Measurements from ENCODE around the gene FANCE.

The FANCE gene, protein sequence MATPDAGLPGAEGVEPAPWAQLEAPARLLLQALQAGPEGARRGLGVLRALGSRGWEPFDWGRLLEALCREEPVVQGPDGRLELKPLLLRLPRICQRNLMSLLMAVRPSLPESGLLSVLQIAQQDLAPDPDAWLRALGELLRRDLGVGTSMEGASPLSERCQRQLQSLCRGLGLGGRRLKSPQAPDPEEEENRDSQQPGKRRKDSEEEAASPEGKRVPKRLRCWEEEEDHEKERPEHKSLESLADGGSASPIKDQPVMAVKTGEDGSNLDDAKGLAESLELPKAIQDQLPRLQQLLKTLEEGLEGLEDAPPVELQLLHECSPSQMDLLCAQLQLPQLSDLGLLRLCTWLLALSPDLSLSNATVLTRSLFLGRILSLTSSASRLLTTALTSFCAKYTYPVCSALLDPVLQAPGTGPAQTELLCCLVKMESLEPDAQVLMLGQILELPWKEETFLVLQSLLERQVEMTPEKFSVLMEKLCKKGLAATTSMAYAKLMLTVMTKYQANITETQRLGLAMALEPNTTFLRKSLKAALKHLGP
- total RNA-seq, result 2.7 to 159 (median 58.0) reads per million in 18 experiments

- DNase-seq, result peak; percentile 95 to 96
Measured at GRCh38 chr6:35452183-35453090, at the start of gene FANCE. Gene FANCE (plus strand): TSS chr6:35452338. CDS start chr6:35452546, 208 bp downstream.

DNA sequence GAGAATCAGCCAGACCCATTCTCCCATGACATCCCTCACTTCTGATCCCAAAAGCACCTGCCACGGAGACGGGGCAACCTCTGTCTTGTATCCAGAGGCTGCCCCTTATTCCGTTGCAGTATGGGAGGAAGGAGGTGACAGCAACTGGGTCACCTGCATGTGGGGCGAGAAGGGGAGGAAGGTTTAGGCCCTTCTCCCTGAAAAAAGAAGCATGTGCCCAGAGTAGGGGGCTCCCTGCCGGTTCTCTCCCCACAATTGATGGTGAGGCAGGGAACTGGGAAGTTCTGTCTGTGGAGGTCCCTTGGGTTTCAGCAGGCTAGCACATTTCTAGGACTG is 49.3 kb upstream of the FANCE start:
- no peak for DNase-seq

DNA sequence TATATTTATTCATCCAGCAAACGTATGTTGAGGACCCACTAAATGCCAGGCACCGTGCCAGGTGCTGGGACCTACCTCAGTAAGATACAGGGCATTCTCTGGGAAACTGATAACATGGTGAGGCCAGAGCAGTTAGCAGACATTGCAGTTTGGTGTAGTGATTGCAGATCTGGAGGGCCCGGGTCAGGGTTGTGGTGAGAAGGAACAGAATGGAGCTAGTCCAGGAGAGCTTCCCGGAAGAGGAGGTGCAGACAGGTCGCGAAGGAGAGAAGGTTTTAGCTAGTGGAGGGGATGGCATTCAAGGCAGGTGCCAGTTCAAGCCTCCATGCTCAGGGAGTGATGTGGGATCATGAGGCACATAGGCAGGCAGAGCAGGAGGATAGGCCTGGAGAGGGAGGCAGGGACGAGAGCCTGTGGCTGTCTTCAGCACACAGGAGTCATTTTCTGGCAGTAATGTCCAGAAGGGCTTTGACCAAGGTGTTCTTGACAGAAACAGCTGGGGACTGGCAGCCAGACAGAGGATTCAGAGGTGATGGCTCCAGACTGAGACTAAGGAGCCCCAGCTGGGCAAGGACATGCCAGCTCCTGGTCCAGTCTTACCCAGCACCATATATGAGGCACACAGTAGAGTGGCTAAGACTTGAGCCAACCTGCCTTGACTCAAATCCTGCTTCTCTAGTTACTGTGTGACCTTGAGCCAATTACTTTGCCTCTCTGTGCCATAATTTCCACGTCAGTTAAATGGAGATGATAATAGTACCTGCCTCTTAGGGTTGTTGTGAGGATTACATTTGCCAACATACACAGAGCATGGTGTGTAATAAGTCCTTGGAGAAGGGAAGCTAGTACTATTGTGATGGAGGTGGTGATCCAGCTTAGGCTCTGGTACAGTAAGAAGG is 48.3 kb upstream of the FANCE start:
- DNase-seq, result no peak

DNA sequence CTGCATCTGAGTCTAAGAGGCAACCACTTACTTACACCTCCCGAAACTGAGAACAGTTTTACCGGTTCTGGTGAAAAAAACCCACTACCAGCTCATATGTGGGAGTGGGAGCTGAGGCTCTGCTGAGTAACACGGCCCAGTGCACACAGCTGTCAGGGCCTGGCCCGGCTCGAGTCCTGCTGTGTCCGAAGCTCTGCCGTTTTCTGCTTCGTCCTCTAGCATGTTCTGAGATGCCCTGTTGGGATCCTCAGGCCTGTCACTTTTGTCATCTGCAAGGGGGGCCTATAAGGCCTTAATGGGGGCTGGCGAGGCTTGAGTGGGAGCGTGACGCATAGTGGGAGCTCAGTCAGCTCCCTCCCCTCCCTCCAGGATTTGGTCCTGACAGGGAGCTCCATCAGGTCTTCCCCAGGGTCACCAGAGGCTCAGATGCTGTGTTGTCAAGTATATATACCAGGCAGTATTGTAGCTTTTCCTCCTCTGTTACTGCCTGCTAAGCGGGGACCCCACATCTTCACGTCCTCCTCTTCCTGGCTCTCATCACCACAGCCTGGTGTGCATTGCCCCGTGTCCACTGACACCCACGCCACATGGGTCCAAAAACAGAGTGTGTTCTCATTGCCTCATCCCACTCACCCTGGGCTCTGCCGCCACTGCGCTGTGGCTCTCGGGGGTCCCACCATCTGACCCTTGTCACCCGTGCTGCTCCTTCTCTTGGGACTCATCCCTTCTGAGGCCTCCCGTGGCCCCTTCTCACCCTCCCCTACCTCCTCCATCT is 45.2 kb upstream of the FANCE start:
- DNase-seq, result no peak

- DNase-seq, result no peak
Measured at GRCh38 chr6:35409245-35409644, 42.9 kb upstream of the FANCE start.

DNA sequence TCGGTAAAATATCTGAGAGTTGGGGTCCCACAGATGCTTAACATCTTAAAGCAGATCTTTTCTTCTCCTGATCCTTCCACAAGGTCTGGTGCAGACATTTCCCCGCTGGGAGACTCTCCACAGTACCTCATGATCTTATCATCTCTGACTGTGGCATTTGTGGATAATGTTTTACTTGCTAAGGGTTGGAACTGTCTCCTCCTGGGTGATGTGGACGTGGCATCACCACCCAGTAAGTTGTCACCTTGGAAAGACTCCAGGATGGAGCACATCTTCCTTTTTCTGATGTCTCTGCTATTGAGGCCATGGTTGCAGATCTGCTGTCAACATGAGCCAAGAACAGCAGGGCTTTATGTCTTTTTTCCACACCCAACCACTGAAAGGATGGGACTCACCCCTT is 42.0 kb upstream of the FANCE start:
- DNase-seq, result no peak

DNA sequence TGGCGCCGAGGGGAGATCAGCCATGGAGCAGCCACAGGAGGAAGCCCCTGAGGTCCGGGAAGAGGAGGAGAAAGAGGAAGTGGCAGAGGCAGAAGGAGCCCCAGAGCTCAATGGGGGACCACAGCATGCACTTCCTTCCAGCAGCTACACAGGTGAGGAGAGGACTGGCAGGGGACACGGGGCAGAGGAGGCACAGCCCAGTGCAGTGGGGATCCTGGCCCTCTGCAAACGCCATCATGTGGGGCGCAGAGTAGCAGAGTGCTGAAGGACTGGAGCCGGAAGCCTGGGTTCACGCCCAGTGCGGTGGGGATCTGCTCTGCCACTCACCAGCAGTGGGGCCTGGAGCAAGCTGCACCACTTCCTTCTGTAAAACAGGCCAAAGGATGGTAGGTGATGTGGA is 41.1 kb upstream of the FANCE start:
- no peak for DNase-seq

DNA sequence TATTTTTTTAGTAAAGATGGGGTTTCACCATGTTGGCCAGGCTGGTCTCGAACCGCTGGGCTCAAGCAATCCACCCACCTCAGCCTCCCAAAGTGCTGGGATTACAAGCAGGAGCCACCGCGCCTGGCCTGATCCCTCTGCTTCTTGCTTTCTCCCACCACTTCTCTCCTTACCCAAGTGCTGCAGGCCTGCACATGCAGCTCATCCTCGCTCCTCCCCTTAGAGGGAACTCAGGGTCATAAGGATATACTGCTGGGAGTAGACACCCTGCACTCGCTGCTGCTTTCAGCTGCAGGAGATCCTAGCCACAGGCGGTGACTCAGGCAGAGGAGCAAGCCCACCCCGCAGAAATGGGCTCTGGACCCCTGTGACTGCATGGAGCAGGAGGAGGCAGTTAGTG is 40.0 kb upstream of the FANCE start:
- no peak for DNase-seq

DNA sequence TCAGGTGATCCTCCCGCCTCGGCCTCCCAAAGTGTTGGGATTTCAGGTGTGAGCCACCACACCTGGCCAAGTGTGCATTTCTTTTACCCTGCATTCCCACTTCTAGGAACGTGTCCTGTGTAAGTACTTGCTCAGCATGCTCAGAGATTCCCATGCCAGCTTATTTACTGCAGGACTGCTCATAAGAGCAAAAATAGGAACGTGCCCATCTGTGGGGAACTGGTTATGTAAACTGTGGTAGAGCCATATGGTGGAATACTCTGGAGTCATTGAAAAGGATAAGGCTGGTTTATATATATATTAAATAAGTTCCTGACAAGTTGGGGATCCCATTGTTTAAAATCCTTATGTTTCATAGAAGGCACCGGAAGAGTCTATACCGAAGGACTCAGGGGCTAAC is 38.2 kb upstream of the FANCE start:
- DNase-seq, result no peak

DNA sequence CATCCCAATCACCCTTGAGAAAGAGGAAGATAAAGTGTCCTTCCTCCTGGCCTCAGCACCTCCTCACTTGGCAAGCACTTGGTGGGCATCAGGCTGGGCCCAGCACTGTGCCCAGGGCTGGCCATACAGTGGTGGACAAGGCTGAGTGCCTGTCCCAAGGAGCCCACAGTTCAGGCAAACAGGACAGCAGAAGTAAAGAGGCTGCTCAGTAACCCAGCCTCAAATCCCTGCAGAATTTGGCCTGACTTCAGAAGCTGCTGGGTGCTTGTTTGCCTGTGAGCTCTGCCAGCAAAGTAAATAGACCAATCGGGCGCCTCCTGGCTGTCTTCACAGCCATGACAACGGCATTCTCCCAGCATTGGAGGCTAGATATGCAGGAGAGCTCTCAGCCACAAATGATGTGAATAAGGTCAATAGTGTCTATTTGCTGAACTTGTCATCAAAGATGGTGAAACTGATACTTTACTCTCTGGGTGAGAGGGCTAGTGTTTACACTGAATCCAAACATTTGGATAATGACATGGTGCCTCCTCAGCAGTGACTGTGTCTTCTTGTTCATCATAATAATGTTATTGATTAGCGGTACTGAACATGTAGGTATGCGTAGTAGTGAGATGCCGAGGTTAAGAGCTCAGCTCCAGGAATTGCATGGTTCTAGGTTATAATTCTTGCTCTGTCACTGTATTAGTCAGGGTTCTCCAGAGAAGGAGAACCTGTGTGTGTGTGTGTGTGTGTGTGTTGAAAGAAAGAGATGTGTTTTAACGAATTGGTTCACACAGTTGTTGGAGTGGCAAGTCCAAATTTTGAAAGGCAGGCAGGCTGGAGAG is 36.9 kb upstream of the FANCE start:
- peak; percentile 27 to 32 for DNase-seq

DNA sequence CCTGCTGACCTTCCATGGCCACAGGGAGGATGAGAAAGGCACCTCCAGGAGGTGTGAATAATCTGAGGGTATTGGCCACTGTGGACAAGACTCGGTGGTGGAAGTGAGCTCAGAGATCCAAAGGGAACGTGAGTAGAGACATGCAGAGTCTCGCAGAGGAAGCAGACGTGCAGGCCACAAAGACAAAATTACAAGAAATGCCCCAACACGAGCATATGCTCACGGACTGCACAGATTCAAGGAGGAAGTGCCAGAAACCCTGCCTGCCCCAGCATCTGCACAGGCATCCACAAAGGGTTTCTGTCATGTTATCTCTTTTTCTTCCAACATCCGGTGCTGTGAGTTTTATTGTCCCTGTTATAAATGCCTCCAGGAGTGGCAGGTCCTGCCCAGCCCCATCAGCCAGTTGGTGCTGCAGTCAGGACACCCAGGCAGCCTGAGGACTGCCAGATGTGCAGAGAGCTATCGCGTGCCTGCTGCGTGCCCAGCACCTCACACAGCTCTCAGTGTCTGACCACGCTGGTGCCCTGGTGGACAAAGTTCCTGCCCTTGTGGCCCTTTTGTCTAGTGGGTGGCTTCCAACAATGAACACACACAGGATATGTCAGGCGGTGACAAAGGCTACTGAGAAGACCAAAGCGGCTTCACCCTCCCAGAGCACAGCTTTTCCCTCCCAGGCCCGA is 34.0 kb upstream of the FANCE start:
- DNase-seq, result peak; percentile 63

GRCh38 chr6:35419417-35419816 is 32.7 kb upstream of the FANCE start:
- peak in 1 of 2 donors; percentile 16 for DNase-seq

GRCh38 chr6:35419961-35420360 is 32.2 kb upstream of the FANCE start:
- no peak for DNase-seq

- no peak for DNase-seq
Measured at GRCh38 chr6:35425284-35425683, 26.9 kb upstream of the FANCE start.

DNA sequence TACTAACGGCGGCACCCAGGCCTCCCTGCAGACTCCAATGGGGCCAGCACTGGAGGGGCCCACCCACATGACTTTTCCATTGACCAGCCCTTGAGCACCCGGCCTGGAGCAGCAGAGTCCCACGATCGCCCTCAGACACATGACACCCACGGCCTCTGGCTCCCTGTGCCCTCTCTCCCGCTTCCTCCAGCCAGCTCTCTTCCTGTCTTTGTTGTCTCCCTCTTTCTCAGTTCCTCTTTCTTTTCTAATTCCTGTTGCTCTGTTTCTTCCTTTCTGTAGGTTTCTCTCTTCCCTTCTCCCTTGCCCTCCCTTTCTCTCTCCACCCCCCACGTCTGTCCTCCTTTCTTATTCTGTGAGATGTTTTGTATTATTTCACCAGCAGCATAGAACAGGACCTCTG is 26.1 kb upstream of the FANCE start:
- DNase-seq, result peak; percentile 69 to 77

GRCh38 chr6:35427435-35427834 is 24.7 kb upstream of the FANCE start:
- no peak for DNase-seq

DNA sequence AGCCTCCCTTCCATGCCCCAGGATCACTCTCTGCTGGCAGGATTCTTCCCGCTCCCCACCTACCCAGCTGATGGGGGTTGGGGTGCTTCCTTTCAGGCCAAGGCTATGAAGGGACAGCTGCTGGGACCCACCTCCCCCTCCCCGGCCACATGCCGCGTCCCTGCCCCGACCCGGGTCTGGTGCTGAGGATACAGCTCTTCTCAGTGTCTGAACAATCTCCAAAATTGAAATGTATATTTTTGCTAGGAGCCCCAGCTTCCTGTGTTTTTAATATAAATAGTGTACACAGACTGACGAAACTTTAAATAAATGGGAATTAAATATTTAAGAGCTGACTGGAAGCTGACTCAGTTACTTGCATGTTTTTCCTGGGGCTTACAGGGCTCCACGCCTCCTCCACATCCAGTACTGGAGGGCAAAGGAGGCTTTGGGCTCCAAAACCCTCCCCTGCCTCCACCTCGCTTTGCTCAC is 24.3 kb upstream of the FANCE start:
- no peak for DNase-seq

- DNase-seq, result no peak
Measured at GRCh38 chr6:35428421-35429149, 23.6 kb upstream of the FANCE start.

- no peak for DNase-seq
Measured at GRCh38 chr6:35429463-35429862, 22.7 kb upstream of the FANCE start.
